K562 (cell line): Measurements from ENCODE around the gene PCBD2. TPM values are rescaled to one million over a fixed set of nuclear protein-coding genes. Genes with fewer than 3 reads are reported as not detected.
"Not testable (repeated sequence)": the region's sequence is repeated elsewhere in the genome, so short reads cannot be mapped to it uniquely, and the experiment has no call there.

Experiments used
- ATAC-seq: fragments of 200-7000 bp; cut with Tn5 transposase; 3 replicates; pipeline ENCODE4 v1.9.1; 2020; ENCODE audit warnings: moderate library complexity
- BruUV-seq: library from RNA; stranded (reverse); fragments of 400-500 nt; replicated peaks from 2 replicates; lab custom pipeline; 2021; lab: Mats Ljungman, UMichigan
- CTCF ChIA-PET: fragments of 300-600 bp; formaldehyde crosslinking; extraction: SDS; loops from one replicate; lab custom pipeline; 2021; ENCODE audit warnings: low intra/inter-chr PET ratio; lab: Yijun Ruan, JAX
- POLR2A ChIA-PET: fragments of 300-600, 350-650 bp; sonication (Branson Sonifier 250); formaldehyde crosslinking; extraction: SDS; loops from one replicate; lab custom pipeline; 2021; ENCODE audit warnings: antibody characterized with exemption, inconsistent platforms; lab: Yijun Ruan, JAX
- DNase-seq, 4 experiments: peaks; one replicate each; pipeline versions ENCODE4 v3.0.0 to v3.0.0-alpha.2; 2011 to 2018; ENCODE audit warnings: low spot score in 3 of 4, mixed read lengths in 3 of 4; ENCODE audit errors: extremely low read depth in 1 of 4
- FAIRE-seq: peaks from 2 replicates; lab custom pipeline; 2011; peaks lifted over from hg19 to GRCh38; lab: Jason Lieb, UNC
- H2AFZ ChIP-seq: 2 replicates; pipeline ENCODE4 v1.6.0; 2011; ENCODE audit warnings: low read depth, low read length, control low read depth, inconsistent platforms
- H3K27ac ChIP-seq: fragments of 200-600 bp; 3 replicates; pipeline ENCODE4 v1.8.0; 2011; ENCODE audit warnings: low read depth, mild to moderate bottlenecking, control low read depth, inconsistent platforms, low read length, moderate library complexity, mixed read lengths; ENCODE audit errors: extremely low read depth
- H3K27me3 ChIP-seq, 2 experiments: fragments of 300-600 bp in 1 of 2; 2 replicates in 1 of 2; 3 replicates in 1 of 2; pipeline versions ENCODE4 v1.6.0 to v1.8.0; 2011; ENCODE audit warnings: inconsistent platforms in 2 of 2, low read length in 2 of 2, mild to moderate bottlenecking in 1 of 2, mixed read lengths in 1 of 2, moderate library complexity in 1 of 2; ENCODE audit not compliant: control insufficient read depth in 2 of 2, insufficient read depth in 2 of 2
- H3K36me3 ChIP-seq: fragments of 300-600 bp; 3 replicates; pipeline ENCODE4 v1.8.0; 2011; ENCODE audit warnings: mild to moderate bottlenecking, low read length, inconsistent platforms; ENCODE audit not compliant: control insufficient read depth, insufficient read depth
- H3K4me1 ChIP-seq, 2 experiments: fragments of 200-600 bp in 1 of 2; replicated peaks in 1 of 2; 2 replicates in 1 of 2; 3 replicates in 1 of 2; pipeline versions ENCODE4 v1.5.1 to v1.8.0; 2011; ENCODE audit warnings: inconsistent platforms in 2 of 2, low read length in 2 of 2, mild to moderate bottlenecking in 1 of 2, mixed read lengths in 1 of 2, moderate library complexity in 1 of 2; ENCODE audit not compliant: control insufficient read depth in 2 of 2, insufficient read depth in 2 of 2
- H3K4me2 ChIP-seq: 2 replicates; pipeline ENCODE4 v1.6.1; 2011; ENCODE audit warnings: low read length, control low read depth, inconsistent platforms, mixed read lengths; ENCODE audit not compliant: insufficient read depth
- H3K4me3 ChIP-seq: fragments of 200-600 bp; sonication (generic), shearing (Covaris generic); 2 replicates; pipeline ENCODE4 v1.5.1; 2016; ENCODE audit warnings: control low read depth, inconsistent platforms
- H3K79me2 ChIP-seq: fragments of 200-600 bp; 3 replicates; pipeline ENCODE4 v1.8.0; 2011; ENCODE audit warnings: low read length, inconsistent platforms; ENCODE audit not compliant: control insufficient read depth, insufficient read depth
- H3K9ac ChIP-seq, 2 experiments: 2 replicates each; pipeline versions ENCODE4 v1.6.0 to v1.6.1; 2011; ENCODE audit warnings: low read depth in 2 of 2, low read length in 2 of 2, control low read depth in 1 of 2, inconsistent platforms in 1 of 2, mild to moderate bottlenecking in 1 of 2, mixed read lengths in 1 of 2; ENCODE audit not compliant: insufficient read depth in 1 of 2
- H3K9me1 ChIP-seq: one replicate; pipeline ENCODE4 v1.6.0; 2011; ENCODE audit warnings: inconsistent platforms, mild to moderate bottlenecking, low read length, moderate library complexity; ENCODE audit not compliant: control insufficient read depth, insufficient read depth
- H3K9me3 ChIP-seq: replicated peaks from 2 replicates; pipeline ENCODE4 v1.5.1; 2011; ENCODE audit warnings: low read depth, low read length, inconsistent platforms; ENCODE audit not compliant: control insufficient read depth, insufficient read depth
- H4K20me1 ChIP-seq: replicated peaks from 2 replicates; pipeline ENCODE4 v1.6.1; 2011; ENCODE audit warnings: low read length, inconsistent platforms, mixed read lengths; ENCODE audit not compliant: control insufficient read depth, insufficient read depth
- BHLHE40 ChIP-seq: IDR thresholded peaks from 2 replicates; pipeline ENCODE4 v1.6.1; 2011; ENCODE audit warnings: low read length, improper control_type of control experiment
- CTCF ChIP-seq, 3 experiments: IDR thresholded peaks in 2 of 3; conservative IDR thresholded peaks in 1 of 3; 2 replicates each; pipeline ENCODE4 v1.5.1; 2011 to 2012; ENCODE audit warnings: low read length in 3 of 3, mild to moderate bottlenecking in 3 of 3, control low read depth in 2 of 3, improper control_type of control experiment in 1 of 3, inconsistent platforms in 1 of 3, low read depth in 1 of 3, mixed read lengths in 1 of 3, moderate library complexity in 1 of 3; ENCODE audit not compliant: insufficient read depth in 2 of 3
- DNMT1 ChIP-seq: fragments of 450-650 bp; IDR thresholded peaks from 2 replicates; pipeline ENCODE4 v1.6.1; 2016; ENCODE audit warnings: antibody characterized with exemption, mild to moderate bottlenecking
- FOXJ3 ChIP-seq: sonication (generic); formaldehyde crosslinking; IDR thresholded peaks from 2 replicates; pipeline ENCODE4 v1.4.0; 2020; ENCODE audit warnings: mild to moderate bottlenecking, missing genetic modification reagents
- GABPB1 ChIP-seq: sonication (generic); formaldehyde crosslinking; IDR thresholded peaks from 2 replicates; pipeline ENCODE4 v1.8.0; 2022; ENCODE audit warnings: mild to moderate bottlenecking, missing genetic modification reagents
- HMG20A ChIP-seq: fragments of 450-650 bp; formaldehyde crosslinking; conservative IDR thresholded peaks from 2 replicates; pipeline ENCODE4 v1.4.0; 2020; ENCODE audit warnings: mild to moderate bottlenecking, mixed read lengths
- MAFF ChIP-seq: IDR thresholded peaks from 2 replicates; pipeline ENCODE4 v1.6.1; 2012; ENCODE audit warnings: low read length, improper control_type of control experiment
- PYGO2 ChIP-seq: fragments of 450-650 bp; IDR thresholded peaks from 2 replicates; pipeline ENCODE4 v1.6.1; 2016; ENCODE audit warnings: mild to moderate bottlenecking, missing genetic modification characterization, moderate library complexity, missing compliant biosample characterization
- ZNF75A ChIP-seq: fragments of 450-650 bp; formaldehyde crosslinking; IDR thresholded peaks from 2 replicates; pipeline ENCODE4 v1.4.0; 2020; ENCODE audit warnings: mild to moderate bottlenecking
- WGBS: fragments of 100-300 bp; shearing (Covaris generic); methylation state at CpG from one replicate; pipeline ENCODE4 v1.1.6; 2016; ENCODE audit warnings: low coverage, mixed read lengths; ENCODE audit not compliant: insufficient coverage; ENCODE audit errors: missing lambda C conversion rate; 5-methylcytosine and 5-hydroxymethylcytosine counted together
- in situ Hi-C: fragments of 300-500 bp; cut with MboI; formaldehyde crosslinking; loops from 4 replicates; pipeline ENCODE4 v1.15.0; 2018; ENCODE audit warnings: inconsistent platforms, mixed read lengths
- intact Hi-C: fragments of 100-400 bp; cut with micrococcal nuclease; formaldehyde crosslinking; loops from 2 replicates; pipeline ENCODE4 v1.14.2; 2022
- polyA plus RNA-seq, 8 experiments: library from polyadenylated mRNA; depleted of rRNA in 4 of 8; stranded (reverse) in 5 of 8; unstranded in 3 of 8; fragments of >200 nt; fragmentation: Nextera tagmentation in 2 of 8; fragmentation: Illumina TruSeq in 1 of 8; extraction: Ambion mirVana in 2 of 8; extraction: Trizol in 1 of 8; gene quantifications; 2 replicates each; pipeline versions ENCODE4 v1.2.1 to v1.2.3, GENCODE V29; 2011 to 2014; ENCODE audit warnings: inconsistent platforms in 1 of 8, missing spikeins in 1 of 8
- total RNA-seq, 7 experiments: library from RNA; depleted of rRNA in 6 of 7; stranded (reverse); fragments of >200 nt in 6 of 7; fragmentation: Illumina TruSeq in 2 of 7; extraction: Trizol in 2 of 7; gene quantifications; 2 replicates each; pipeline versions ENCODE4 v1.2.1 to v1.2.3, GENCODE V29; 2011 to 2021; ENCODE audit warnings: low replicate concordance in 1 of 7
- TF ChIP-seq, protein P1 (sequence below): fragments of 450-650 bp; formaldehyde crosslinking; IDR thresholded peaks from 2 replicates; pipeline ENCODE4 v1.4.0; 2020; ENCODE audit warnings: mild to moderate bottlenecking, mixed read lengths

PCBD2 gene
- total and polyA plus RNA-seq, 9 of the 15 experiments (the other 6 are each of a cell fraction or from before 2014, with no cell fraction given), result 5.2 to 13.8 (median 7.8) TPM

- TF ChIP-seq BHLHE40 (no peak), FOXJ3 (CRISPR knock-in tag) (no peak), HMG20A (CRISPR knock-in tag) (no peak), ZNF75A (no peak), MAFF (no peak), GABPB1 (CRISPR knock-in tag) (peak; percentile 20; the same call in 1 of the 2 replicates), CTCF (IDR thresholded peaks at IDR 0.05 in 2 of 3, conservative IDR thresholded peaks at IDR 0.05 in 1 of 3; ENCODE audit: insufficient read depth in 2 of 3, low read depth in 1 of 3, low read length in 3 of 3) (peak; percentile 89 to 95 (median 93)), PYGO2 (no peak), DNMT1 (no peak)
- TF ChIP-seq, protein P1, sequence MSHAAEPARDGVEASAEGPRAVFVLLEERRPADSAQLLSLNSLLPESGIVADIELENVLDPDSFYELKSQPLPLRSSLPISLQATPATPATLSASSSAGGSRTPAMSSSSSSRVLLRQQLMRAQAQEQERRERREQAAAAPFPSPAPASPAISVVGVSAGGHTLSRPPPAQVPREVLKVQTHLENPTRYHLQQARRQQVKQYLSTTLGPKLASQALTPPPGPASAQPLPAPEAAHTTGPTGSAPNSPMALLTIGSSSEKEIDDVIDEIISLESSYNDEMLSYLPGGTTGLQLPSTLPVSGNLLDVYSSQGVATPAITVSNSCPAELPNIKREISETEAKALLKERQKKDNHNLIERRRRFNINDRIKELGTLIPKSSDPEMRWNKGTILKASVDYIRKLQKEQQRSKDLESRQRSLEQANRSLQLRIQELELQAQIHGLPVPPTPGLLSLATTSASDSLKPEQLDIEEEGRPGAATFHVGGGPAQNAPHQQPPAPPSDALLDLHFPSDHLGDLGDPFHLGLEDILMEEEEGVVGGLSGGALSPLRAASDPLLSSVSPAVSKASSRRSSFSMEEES, result no peak
Measured at GRCh38 chr5:134904610-134905245, at the start of gene PCBD2 (continued).

DNA sequence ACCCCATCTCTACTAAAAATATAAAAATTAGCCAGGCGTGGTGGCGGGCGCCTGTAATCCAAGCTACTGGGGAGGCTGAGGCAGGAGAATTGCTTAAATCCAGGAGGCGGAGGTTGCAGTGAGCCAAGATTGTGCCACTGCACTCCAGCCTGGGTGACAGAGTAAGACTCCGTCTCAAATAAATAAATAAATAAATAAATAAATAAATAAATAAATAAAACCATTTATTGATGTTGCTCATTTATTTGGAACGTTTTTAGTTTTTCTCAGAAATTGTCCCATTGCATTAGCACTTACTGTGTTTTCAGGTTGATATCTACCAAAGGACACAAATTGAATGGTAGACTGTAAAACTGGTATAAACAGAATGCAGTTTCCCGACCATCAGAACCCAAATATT is 48.5 kb upstream of the PCBD2 start:
- BruUV-seq, H3K9me3 ChIP-seq, DNase-seq, H4K20me1 ChIP-seq, H3K4me2 ChIP-seq, H3K4me3 ChIP-seq, intact Hi-C loops, H3K27ac ChIP-seq, ATAC-seq, H3K4me1 ChIP-seq, CTCF ChIA-PET, FAIRE-seq, H3K9ac ChIP-seq, H3K27me3 ChIP-seq, H3K9me1 ChIP-seq, in situ Hi-C loops, H2AFZ ChIP-seq: not testable (repeated sequence)
- Histone ChIP-seq H3K79me2 (peaks cover 22% of the 10 kb centered on the region), H3K36me3 (peaks cover 79% of the 10 kb centered on the region)
- 85% methylated on average over 7 of the region's 7 CpGs for WGBS
- POLR2A ChIA-PET, result interaction anchor here (2.0 kb wide), 1 partner anchor 11 kb away, joined by 12 read pairs; no protein-coding TSS in a partner anchor
